Calu3 (cell line): ENCODE data around the gene MAGEB2. TPM values are rescaled to one million over a fixed set of nuclear protein-coding genes. Genes with fewer than 3 reads are reported as not detected.

Experiments
- BruUV-seq: library from RNA; stranded (reverse); fragments of 400-500 nt; replicated peaks from 2 replicates; lab custom pipeline; 2021; lab: Mats Ljungman, UMichigan
- CTCF ChIA-PET: fragments of 300-600 bp; sonication (Branson Sonifier 250); formaldehyde crosslinking; loops from one replicate; lab custom pipeline; 2022; ENCODE audit warnings: antibody characterized with exemption; lab: Charles Lee
- DNase-seq: peaks from one replicate; pipeline ENCODE4 v3.0.0; 2022
- H3K27ac Mint-ChIP-seq: one replicate; pipeline ENCODE4 v1.8.0; 2022; ENCODE audit warnings: mixed read lengths; ENCODE audit not compliant: unreplicated experiment
- H3K27me3 Mint-ChIP-seq: one replicate; pipeline ENCODE4 v1.8.0; 2022; ENCODE audit warnings: mixed read lengths; ENCODE audit not compliant: unreplicated experiment
- H3K36me3 Mint-ChIP-seq: one replicate; pipeline ENCODE4 v1.8.0; 2022; ENCODE audit warnings: mild to moderate bottlenecking, moderate library complexity, mixed read lengths; ENCODE audit not compliant: insufficient read depth, unreplicated experiment
- H3K4me1 Mint-ChIP-seq: one replicate; pipeline ENCODE4 v1.8.0; 2022; ENCODE audit warnings: mild to moderate bottlenecking, low read depth, mixed read lengths; ENCODE audit not compliant: unreplicated experiment
- H3K4me3 Mint-ChIP-seq: one replicate; pipeline ENCODE4 v1.8.0; 2022; ENCODE audit warnings: mild to moderate bottlenecking, low read depth, moderate library complexity, mixed read lengths; ENCODE audit not compliant: unreplicated experiment
- H3K9me3 Mint-ChIP-seq: one replicate; pipeline ENCODE4 v1.8.0; 2022; ENCODE audit warnings: low read depth, mixed read lengths; ENCODE audit not compliant: unreplicated experiment
- CTCF ChIP-seq: fragments of 200-600 bp; IDR thresholded peaks from one replicate; pipeline ENCODE4 v1.8.0; 2022; ENCODE audit warnings: antibody characterized with exemption; ENCODE audit not compliant: unreplicated experiment
- intact Hi-C: fragments of 100-400 bp; cut with micrococcal nuclease; formaldehyde crosslinking; loops from one replicate; pipeline ENCODE4 v1.10.0; 2022; ENCODE audit not compliant: unreplicated experiment
- total RNA-seq: library from RNA; stranded (reverse); gene quantifications from 2 replicates; pipeline ENCODE4 v1.2.3, GENCODE V29; 2022

The MAGEB2 gene
- total RNA-seq, 1 experiment from 2014 or later, result not detected

- intact Hi-C loops, result no loop called here
- BruUV-seq, result no TSS peak
- no peak overlapping the region for H3K27ac Mint-ChIP-seq
- CTCF ChIA-PET, result no interaction called here
- TF ChIP-seq CTCF, result no peak
- no peak overlapping the region for H3K4me3 Mint-ChIP-seq
- H3K36me3 Mint-ChIP-seq, result no peaks in the 10 kb centered on the region
- H3K9me3 Mint-ChIP-seq, result no peaks in the 10 kb centered on the region
- no peaks in the 10 kb centered on the region for H3K27me3 Mint-ChIP-seq
- H3K4me1 Mint-ChIP-seq, result no peaks in the 10 kb centered on the region
- no peak for DNase-seq
Measured at GRCh38 chrX:30219372-30219771, 4.0 kb downstream of the MAGEB2 start.

- H3K36me3 Mint-ChIP-seq, result no peaks in the 10 kb centered on the region
- intact Hi-C loops, result no loop called here
- no peak for TF ChIP-seq CTCF
- no peaks in the 10 kb centered on the region for H3K4me1 Mint-ChIP-seq
- no peak overlapping the region for H3K27ac Mint-ChIP-seq
- H3K9me3 Mint-ChIP-seq, result no peaks in the 10 kb centered on the region
- H3K4me3 Mint-ChIP-seq, result no peak overlapping the region
- H3K27me3 Mint-ChIP-seq, result no peaks in the 10 kb centered on the region
- no TSS peak for BruUV-seq
- CTCF ChIA-PET, result no interaction called here
- no peak for DNase-seq
Measured at GRCh38 chrX:30220661-30221060, 5.3 kb downstream of the MAGEB2 start.

GRCh38 chrX:30224536-30224935 is 9.2 kb downstream of the MAGEB2 start:
- no peaks in the 10 kb centered on the region for H3K36me3 Mint-ChIP-seq
- H3K27ac Mint-ChIP-seq, result no peak overlapping the region
- no TSS peak for BruUV-seq
- no peaks in the 10 kb centered on the region for H3K27me3 Mint-ChIP-seq
- no peak for TF ChIP-seq CTCF
- CTCF ChIA-PET, result no interaction called here
- no peaks in the 10 kb centered on the region for H3K9me3 Mint-ChIP-seq
- no peak for DNase-seq
- H3K4me3 Mint-ChIP-seq, result no peak overlapping the region
- intact Hi-C loops, result no loop called here
- H3K4me1 Mint-ChIP-seq, result no peaks in the 10 kb centered on the region

- Mint-ChIP-seq H3K9me3 (no peaks in the 10 kb centered on the region), H3K27ac (no peak overlapping the region), H3K4me1 (no peaks in the 10 kb centered on the region), H3K4me3 (no peak overlapping the region), H3K27me3 (no peaks in the 10 kb centered on the region), H3K36me3 (no peaks in the 10 kb centered on the region)
- CTCF ChIA-PET, result no interaction called here
- no peak for DNase-seq
- intact Hi-C loops, result no loop called here
- no TSS peak for BruUV-seq
- TF ChIP-seq CTCF, result no peak
Measured at GRCh38 chrX:30228526-30228925, 13.2 kb downstream of the MAGEB2 start.
